Measurements from ENCODE around the gene ERICH6B.

GRCh38 chr13:45592758-45593157 is 22.8 kb downstream of the ERICH6B start:
- TF ChIP-seq CTCF (IDR thresholded peaks at IDR 0.05) (no peak), POLR2A (IDR thresholded peaks at IDR 0.05) (no peak)
